K562 (cell line): ENCODE measurements around the gene NPDC1. TPM values are rescaled to one million over a fixed set of nuclear protein-coding genes. Genes with fewer than 3 reads are reported as not detected.

Experiments
- ATAC-seq: fragments of 200-7000 bp; cut with Tn5 transposase; 3 replicates; pipeline ENCODE4 v1.9.1; 2020; ENCODE audit warnings: moderate library complexity
- BruUV-seq: library from RNA; stranded (reverse); fragments of 400-500 nt; replicated peaks from 2 replicates; lab custom pipeline; 2021; lab: Mats Ljungman, UMichigan
- CTCF ChIA-PET: fragments of 300-600 bp; formaldehyde crosslinking; extraction: SDS; loops from one replicate; lab custom pipeline; 2021; ENCODE audit warnings: low intra/inter-chr PET ratio; lab: Yijun Ruan, JAX
- POLR2A ChIA-PET: fragments of 300-600, 350-650 bp; sonication (Branson Sonifier 250); formaldehyde crosslinking; extraction: SDS; loops from one replicate; lab custom pipeline; 2021; ENCODE audit warnings: antibody characterized with exemption, inconsistent platforms; lab: Yijun Ruan, JAX
- DNase-seq, 4 experiments: peaks; one replicate each; pipeline versions ENCODE4 v3.0.0 to v3.0.0-alpha.2; 2011 to 2018; ENCODE audit warnings: low spot score in 3 of 4, mixed read lengths in 3 of 4; ENCODE audit errors: extremely low read depth in 1 of 4
- FAIRE-seq: peaks from 2 replicates; lab custom pipeline; 2011; peaks lifted over from hg19 to GRCh38; lab: Jason Lieb, UNC
- H2AFZ ChIP-seq: 2 replicates; pipeline ENCODE4 v1.6.0; 2011; ENCODE audit warnings: low read depth, low read length, control low read depth, inconsistent platforms
- H3K27ac ChIP-seq: fragments of 200-600 bp; 3 replicates; pipeline ENCODE4 v1.8.0; 2011; ENCODE audit warnings: low read depth, mild to moderate bottlenecking, control low read depth, inconsistent platforms, low read length, moderate library complexity, mixed read lengths; ENCODE audit errors: extremely low read depth
- H3K27me3 ChIP-seq, 2 experiments: fragments of 300-600 bp in 1 of 2; 2 replicates in 1 of 2; 3 replicates in 1 of 2; pipeline versions ENCODE4 v1.6.0 to v1.8.0; 2011; ENCODE audit warnings: inconsistent platforms in 2 of 2, low read length in 2 of 2, mild to moderate bottlenecking in 1 of 2, mixed read lengths in 1 of 2, moderate library complexity in 1 of 2; ENCODE audit not compliant: control insufficient read depth in 2 of 2, insufficient read depth in 2 of 2
- H3K36me3 ChIP-seq: fragments of 300-600 bp; 3 replicates; pipeline ENCODE4 v1.8.0; 2011; ENCODE audit warnings: mild to moderate bottlenecking, low read length, inconsistent platforms; ENCODE audit not compliant: control insufficient read depth, insufficient read depth
- H3K4me1 ChIP-seq, 2 experiments: fragments of 200-600 bp in 1 of 2; replicated peaks in 1 of 2; 2 replicates in 1 of 2; 3 replicates in 1 of 2; pipeline versions ENCODE4 v1.5.1 to v1.8.0; 2011; ENCODE audit warnings: inconsistent platforms in 2 of 2, low read length in 2 of 2, mild to moderate bottlenecking in 1 of 2, mixed read lengths in 1 of 2, moderate library complexity in 1 of 2; ENCODE audit not compliant: control insufficient read depth in 2 of 2, insufficient read depth in 2 of 2
- H3K4me2 ChIP-seq: 2 replicates; pipeline ENCODE4 v1.6.1; 2011; ENCODE audit warnings: low read length, control low read depth, inconsistent platforms, mixed read lengths; ENCODE audit not compliant: insufficient read depth
- H3K4me3 ChIP-seq: fragments of 200-600 bp; sonication (generic), shearing (Covaris generic); 2 replicates; pipeline ENCODE4 v1.5.1; 2016; ENCODE audit warnings: control low read depth, inconsistent platforms
- H3K79me2 ChIP-seq: fragments of 200-600 bp; 3 replicates; pipeline ENCODE4 v1.8.0; 2011; ENCODE audit warnings: low read length, inconsistent platforms; ENCODE audit not compliant: control insufficient read depth, insufficient read depth
- H3K9ac ChIP-seq, 2 experiments: 2 replicates each; pipeline versions ENCODE4 v1.6.0 to v1.6.1; 2011; ENCODE audit warnings: low read depth in 2 of 2, low read length in 2 of 2, control low read depth in 1 of 2, inconsistent platforms in 1 of 2, mild to moderate bottlenecking in 1 of 2, mixed read lengths in 1 of 2; ENCODE audit not compliant: insufficient read depth in 1 of 2
- H3K9me1 ChIP-seq: one replicate; pipeline ENCODE4 v1.6.0; 2011; ENCODE audit warnings: inconsistent platforms, mild to moderate bottlenecking, low read length, moderate library complexity; ENCODE audit not compliant: control insufficient read depth, insufficient read depth
- H3K9me3 ChIP-seq: replicated peaks from 2 replicates; pipeline ENCODE4 v1.5.1; 2011; ENCODE audit warnings: low read depth, low read length, inconsistent platforms; ENCODE audit not compliant: control insufficient read depth, insufficient read depth
- H4K20me1 ChIP-seq: replicated peaks from 2 replicates; pipeline ENCODE4 v1.6.1; 2011; ENCODE audit warnings: low read length, inconsistent platforms, mixed read lengths; ENCODE audit not compliant: control insufficient read depth, insufficient read depth
- ELF2 ChIP-seq: fragments of 250-450 bp; sonication (Bioruptor Pico); IDR thresholded peaks from 2 replicates; pipeline ENCODE4 v1.5.0; 2021; ENCODE audit warnings: mild to moderate bottlenecking
- ILF3 ChIP-seq: fragments of 450-650 bp; IDR thresholded peaks from 2 replicates; pipeline ENCODE4 v1.6.1; 2018; ENCODE audit warnings: antibody characterized with exemption, mild to moderate bottlenecking, moderate library complexity, borderline replicate concordance
- L3MBTL2 ChIP-seq: fragments of 450-650 bp; IDR thresholded peaks from 2 replicates; pipeline ENCODE4 v1.6.1; 2016; ENCODE audit warnings: mild to moderate bottlenecking, moderate library complexity
- MYC ChIP-seq, 2 experiments: fragments of 250-450 bp in 1 of 2; sonication (Bioruptor Pico) in 1 of 2; IDR thresholded peaks; 2 replicates each; pipeline versions ENCODE4 v1.5.1 to v1.6.1; 2012 to 2021; ENCODE audit warnings: low read depth in 2 of 2, borderline replicate concordance in 1 of 2, improper control_type of control experiment in 1 of 2, low read length in 1 of 2, mild to moderate bottlenecking in 1 of 2, moderate library complexity in 1 of 2
- PCBP1 ChIP-seq: fragments of 200-400 bp; formaldehyde crosslinking; IDR thresholded peaks from 2 replicates; pipeline ENCODE4 v1.6.1; 2018; ENCODE audit warnings: mild to moderate bottlenecking, low read depth, low read length; ENCODE audit not compliant: poor library complexity, severe bottlenecking
- PHF8 ChIP-seq: fragments of 200-600 bp; sonication (generic); IDR thresholded peaks from 2 replicates; pipeline ENCODE4 v1.6.1; 2012; ENCODE audit warnings: mixed run types, mild to moderate bottlenecking, inconsistent platforms, low read length, moderate library complexity, borderline replicate concordance
- POLR2G ChIP-seq: fragments of 200-400 bp; formaldehyde crosslinking; IDR thresholded peaks from 2 replicates; pipeline ENCODE4 v1.6.1; 2017; ENCODE audit warnings: low read depth, mild to moderate bottlenecking, antibody characterized with exemption, low read length, moderate library complexity
- SRSF7 ChIP-seq: fragments of 200-400 bp; formaldehyde crosslinking; optimal IDR thresholded peaks from 2 replicates; pipeline ENCODE3; 2017; ENCODE audit warnings: mild to moderate bottlenecking, low read depth, low read length
- WGBS: fragments of 100-300 bp; shearing (Covaris generic); methylation state at CpG from one replicate; pipeline ENCODE4 v1.1.6; 2016; ENCODE audit warnings: low coverage, mixed read lengths; ENCODE audit not compliant: insufficient coverage; ENCODE audit errors: missing lambda C conversion rate; 5-methylcytosine and 5-hydroxymethylcytosine counted together
- in situ Hi-C: fragments of 300-500 bp; cut with MboI; formaldehyde crosslinking; loops from 4 replicates; pipeline ENCODE4 v1.15.0; 2018; ENCODE audit warnings: inconsistent platforms, mixed read lengths
- intact Hi-C: fragments of 100-400 bp; cut with micrococcal nuclease; formaldehyde crosslinking; loops from 2 replicates; pipeline ENCODE4 v1.14.2; 2022
- polyA plus RNA-seq, 8 experiments: library from polyadenylated mRNA; depleted of rRNA in 4 of 8; stranded (reverse) in 5 of 8; unstranded in 3 of 8; fragments of >200 nt; fragmentation: Nextera tagmentation in 2 of 8; fragmentation: Illumina TruSeq in 1 of 8; extraction: Ambion mirVana in 2 of 8; extraction: Trizol in 1 of 8; gene quantifications; 2 replicates each; pipeline versions ENCODE4 v1.2.1 to v1.2.3, GENCODE V29; 2011 to 2014; ENCODE audit warnings: inconsistent platforms in 1 of 8, missing spikeins in 1 of 8
- total RNA-seq, 7 experiments: library from RNA; depleted of rRNA in 6 of 7; stranded (reverse); fragments of >200 nt in 6 of 7; fragmentation: Illumina TruSeq in 2 of 7; extraction: Trizol in 2 of 7; gene quantifications; 2 replicates each; pipeline versions ENCODE4 v1.2.1 to v1.2.3, GENCODE V29; 2011 to 2021; ENCODE audit warnings: low replicate concordance in 1 of 7
- TF ChIP-seq, protein P1 (sequence below): fragments of 250-450 bp; sonication (Bioruptor Pico); IDR thresholded peaks from 2 replicates; pipeline ENCODE4 v1.8.0; 2022; ENCODE audit warnings: inconsistent platforms, mild to moderate bottlenecking, moderate library complexity, borderline replicate concordance
- TF ChIP-seq, protein P2 (sequence below): fragments of 450-650 bp; IDR thresholded peaks from 2 replicates; pipeline ENCODE4 v1.6.1; 2016; ENCODE audit warnings: low read depth

NPDC1 gene
- total and polyA plus RNA-seq, 9 of the 15 experiments (the other 6 are each of a cell fraction or from before 2014, with no cell fraction given): 0.06 to 2.1 (median 0.53) TPM; not detected in 3

DNA sequence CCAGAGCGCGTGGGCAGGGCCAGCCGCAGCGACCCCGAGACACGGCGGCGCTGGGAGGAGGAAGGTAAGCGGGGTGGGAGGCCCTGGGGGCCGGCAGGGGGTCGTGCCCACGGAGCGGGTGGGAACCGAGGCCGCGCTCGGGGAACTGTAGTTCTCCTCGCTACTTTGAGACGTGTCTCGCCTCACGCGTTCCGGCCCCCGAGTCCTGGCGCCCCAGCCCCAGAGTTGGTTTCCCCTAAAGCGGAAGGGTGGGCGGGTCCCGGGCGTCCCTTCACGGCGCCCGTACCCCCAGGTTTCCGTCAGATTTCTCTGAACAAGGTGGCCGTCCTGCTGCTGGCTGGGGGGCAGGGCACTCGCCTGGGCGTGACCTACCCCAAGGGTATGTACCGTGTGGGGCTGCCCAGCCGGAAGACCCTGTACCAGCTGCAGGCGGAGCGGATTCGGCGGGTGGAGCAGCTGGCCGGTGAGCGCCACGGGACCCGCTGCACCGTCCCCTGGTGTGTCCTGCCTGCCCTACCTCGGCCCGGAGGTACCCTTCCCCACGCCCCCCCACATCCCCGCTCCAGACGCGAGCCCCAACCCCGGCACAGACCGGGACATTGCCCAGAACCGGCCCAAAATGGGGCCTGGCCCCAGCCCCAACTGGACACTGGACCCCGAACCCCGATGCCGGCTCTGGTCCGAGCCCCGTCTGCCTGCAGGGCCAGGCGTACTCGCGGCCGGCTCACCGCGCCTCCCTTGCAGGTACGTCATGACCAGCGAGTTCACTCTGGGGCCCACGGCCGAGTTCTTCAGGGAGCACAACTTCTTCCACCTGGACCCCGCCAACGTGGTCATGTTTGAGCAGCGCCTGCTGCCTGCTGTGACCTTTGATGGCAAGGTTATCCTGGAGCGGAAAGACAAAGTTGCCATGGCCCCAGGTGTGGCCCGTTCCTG is 32.0 kb upstream of the NPDC1 start:
- Histone ChIP-seq H3K9ac (peak overlapping the region; percentile 38 to 89; a peak in 3 of 4 replicates), H3K4me1 (peaks cover 19 to 75% of the 10 kb centered on the region in 2 experiments), H3K9me1 (no peaks in the 10 kb centered on the region), H3K4me3 (peak overlapping the region; percentile 42), H2AFZ (no peak overlapping the region), H3K36me3 (peaks cover 10% of the 10 kb centered on the region; the same call in 1 of the 3 replicates), H3K79me2 (no peaks in the 10 kb centered on the region; the same call in 2 of the 3 replicates), H3K27me3 (no peaks in the 10 kb centered on the region), H4K20me1 (no peaks in the 10 kb centered on the region), H3K4me2 (peak overlapping the region; percentile 52; the same call in 1 of the 2 replicates), H3K9me3 (no peaks in the 10 kb centered on the region), H3K27ac (peak overlapping the region; percentile 19; the same call in 1 of the 3 replicates)
- TF ChIP-seq L3MBTL2 (no peak), POLR2G (0 out of 2 replicates have a peak, but pooled peaks have one; percentile 4), PHF8 (peak; percentile 1; the same call in 1 of the 2 replicates), PCBP1 (peak; percentile 59), MYC (IDR thresholded peaks at IDR 0.05; ENCODE audit: low read depth, low read length) (no peak), MYC (CRISPR knock-in tag; IDR thresholded peaks at IDR 0.05; ENCODE audit: borderline replicate concordance, low read depth) (no peak), SRSF7 (no peak), ILF3 (no peak), ELF2 (CRISPR knock-in tag) (no peak)
- TF ChIP-seq, protein P1, sequence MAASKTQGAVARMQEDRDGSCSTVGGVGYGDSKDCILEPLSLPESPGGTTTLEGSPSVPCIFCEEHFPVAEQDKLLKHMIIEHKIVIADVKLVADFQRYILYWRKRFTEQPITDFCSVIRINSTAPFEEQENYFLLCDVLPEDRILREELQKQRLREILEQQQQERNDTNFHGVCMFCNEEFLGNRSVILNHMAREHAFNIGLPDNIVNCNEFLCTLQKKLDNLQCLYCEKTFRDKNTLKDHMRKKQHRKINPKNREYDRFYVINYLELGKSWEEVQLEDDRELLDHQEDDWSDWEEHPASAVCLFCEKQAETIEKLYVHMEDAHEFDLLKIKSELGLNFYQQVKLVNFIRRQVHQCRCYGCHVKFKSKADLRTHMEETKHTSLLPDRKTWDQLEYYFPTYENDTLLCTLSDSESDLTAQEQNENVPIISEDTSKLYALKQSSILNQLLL: no peak
- TF ChIP-seq, protein P2, sequence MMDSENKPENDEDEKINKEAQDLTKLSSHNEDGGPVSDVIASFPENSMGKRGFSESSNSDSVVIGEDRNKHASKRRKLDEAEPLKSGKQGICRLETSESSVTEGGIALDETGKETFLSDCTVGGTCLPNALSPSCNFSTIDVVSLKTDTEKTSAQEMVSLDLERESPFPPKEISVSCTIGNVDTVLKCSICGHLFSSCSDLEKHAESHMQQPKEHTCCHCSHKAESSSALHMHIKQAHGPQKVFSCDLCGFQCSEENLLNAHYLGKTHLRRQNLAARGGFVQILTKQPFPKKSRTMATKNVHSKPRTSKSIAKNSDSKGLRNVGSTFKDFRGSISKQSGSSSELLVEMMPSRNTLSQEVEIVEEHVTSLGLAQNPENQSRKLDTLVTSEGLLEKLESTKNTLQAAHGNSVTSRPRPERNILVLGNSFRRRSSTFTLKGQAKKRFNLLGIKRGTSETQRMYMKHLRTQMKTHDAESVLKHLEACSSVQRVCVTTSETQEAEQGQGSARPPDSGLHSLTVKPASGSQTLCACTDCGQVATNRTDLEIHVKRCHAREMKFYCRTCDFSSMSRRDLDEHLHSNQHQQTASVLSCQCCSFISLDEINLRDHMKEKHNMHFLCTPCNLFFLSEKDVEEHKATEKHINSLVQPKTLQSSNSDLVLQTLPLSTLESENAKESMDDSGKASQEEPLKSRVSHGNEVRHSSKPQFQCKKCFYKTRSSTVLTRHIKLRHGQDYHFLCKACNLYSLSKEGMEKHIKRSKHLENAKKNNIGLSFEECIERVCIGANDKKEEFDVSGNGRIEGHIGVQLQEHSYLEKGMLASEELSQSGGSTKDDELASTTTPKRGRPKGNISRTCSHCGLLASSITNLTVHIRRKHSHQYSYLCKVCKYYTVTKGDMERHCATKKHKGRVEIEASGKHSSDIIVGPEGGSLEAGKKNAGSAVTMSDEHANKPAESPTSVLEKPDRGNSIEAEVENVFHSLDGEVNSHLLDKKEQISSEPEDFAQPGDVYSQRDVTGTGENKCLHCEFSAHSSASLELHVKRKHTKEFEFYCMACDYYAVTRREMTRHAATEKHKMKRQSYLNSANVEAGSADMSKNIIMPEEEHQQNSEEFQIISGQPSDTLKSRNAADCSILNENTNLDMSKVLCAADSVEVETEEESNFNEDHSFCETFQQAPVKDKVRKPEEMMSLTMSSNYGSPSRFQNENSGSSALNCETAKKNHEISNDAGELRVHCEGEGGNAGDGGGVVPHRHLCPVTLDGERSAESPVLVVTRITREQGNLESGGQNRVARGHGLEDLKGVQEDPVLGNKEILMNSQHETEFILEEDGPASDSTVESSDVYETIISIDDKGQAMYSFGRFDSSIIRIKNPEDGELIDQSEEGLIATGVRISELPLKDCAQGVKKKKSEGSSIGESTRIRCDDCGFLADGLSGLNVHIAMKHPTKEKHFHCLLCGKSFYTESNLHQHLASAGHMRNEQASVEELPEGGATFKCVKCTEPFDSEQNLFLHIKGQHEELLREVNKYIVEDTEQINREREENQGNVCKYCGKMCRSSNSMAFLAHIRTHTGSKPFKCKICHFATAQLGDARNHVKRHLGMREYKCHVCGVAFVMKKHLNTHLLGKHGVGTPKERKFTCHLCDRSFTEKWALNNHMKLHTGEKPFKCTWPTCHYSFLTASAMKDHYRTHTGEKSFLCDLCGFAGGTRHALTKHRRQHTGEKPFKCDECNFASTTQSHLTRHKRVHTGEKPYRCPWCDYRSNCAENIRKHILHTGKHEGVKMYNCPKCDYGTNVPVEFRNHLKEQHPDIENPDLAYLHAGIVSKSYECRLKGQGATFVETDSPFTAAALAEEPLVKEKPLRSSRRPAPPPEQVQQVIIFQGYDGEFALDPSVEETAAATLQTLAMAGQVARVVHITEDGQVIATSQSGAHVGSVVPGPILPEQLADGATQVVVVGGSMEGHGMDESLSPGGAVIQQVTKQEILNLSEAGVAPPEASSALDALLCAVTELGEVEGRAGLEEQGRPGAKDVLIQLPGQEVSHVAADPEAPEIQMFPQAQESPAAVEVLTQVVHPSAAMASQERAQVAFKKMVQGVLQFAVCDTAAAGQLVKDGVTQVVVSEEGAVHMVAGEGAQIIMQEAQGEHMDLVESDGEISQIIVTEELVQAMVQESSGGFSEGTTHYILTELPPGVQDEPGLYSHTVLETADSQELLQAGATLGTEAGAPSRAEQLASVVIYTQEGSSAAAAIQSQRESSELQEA: 0 out of 2 replicates have a peak, but pooled peaks have one; percentile 28
- intact Hi-C loops (no loop called here), in situ Hi-C loops (no loop called here)
- 77% methylated on average over 32 of the region's 76 CpGs for WGBS
- DNase-seq (no peak), ATAC-seq (no peak), FAIRE-seq (no peak)
- CTCF ChIA-PET: no interaction called here
- BruUV-seq: no TSS peak
- POLR2A ChIA-PET: no interaction called here
